HG03457 (cell line): ENCODE measurements around the gene SUGCT.
"Not testable (repeated sequence)": the region's sequence is repeated elsewhere in the genome, so short reads cannot be mapped to it uniquely, and the experiment has no call there.

Source experiments
- ATAC-seq: cut with Tn5 transposase; IDR thresholded peaks from one replicate; pipeline ENCODE4 v1.9.1; 2021; ENCODE audit warnings: moderate number of reproducible peaks; ENCODE audit not compliant: unreplicated experiment

The SUGCT gene

DNA sequence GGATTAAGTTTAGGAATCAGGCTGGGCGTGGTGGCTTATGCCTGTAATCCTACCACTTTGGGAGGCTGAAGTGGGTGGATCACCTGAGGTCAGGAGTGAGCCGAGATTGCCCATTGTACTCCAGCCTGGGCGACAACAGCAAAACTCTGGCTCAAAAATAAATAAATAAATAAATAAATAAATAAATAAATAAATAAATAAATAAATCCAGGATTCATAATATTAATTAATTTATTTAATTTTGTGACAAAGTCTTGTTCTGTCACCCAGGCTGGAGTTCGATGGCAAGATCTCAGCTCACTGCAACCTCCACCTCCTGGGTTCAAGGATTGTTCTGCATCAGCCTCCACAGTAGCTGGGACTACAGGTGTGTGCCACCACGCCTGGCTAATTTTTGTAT is 4.2 kb downstream of the SUGCT start:
- no peak for ATAC-seq

DNA sequence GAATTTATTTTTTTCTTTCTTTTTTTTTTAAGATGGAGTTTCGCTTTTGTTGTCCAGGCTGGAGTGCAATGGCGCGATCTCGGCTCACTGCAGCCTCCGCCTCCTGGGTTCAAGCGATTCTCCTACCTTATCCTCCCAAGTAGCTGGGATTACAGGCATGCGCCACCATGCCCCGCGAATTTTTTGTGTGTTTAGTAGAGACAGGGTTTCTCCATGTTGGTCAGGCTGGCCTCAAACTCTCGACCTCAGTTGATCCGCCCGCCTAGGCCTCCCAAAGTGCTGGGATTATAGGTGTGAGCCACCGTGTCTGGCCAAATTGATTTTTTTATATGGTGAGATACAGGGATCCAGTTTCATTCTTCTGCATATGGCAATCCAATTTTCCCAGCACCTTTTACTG is 5.1 kb downstream of the SUGCT start:
- ATAC-seq = not testable (repeated sequence)

DNA sequence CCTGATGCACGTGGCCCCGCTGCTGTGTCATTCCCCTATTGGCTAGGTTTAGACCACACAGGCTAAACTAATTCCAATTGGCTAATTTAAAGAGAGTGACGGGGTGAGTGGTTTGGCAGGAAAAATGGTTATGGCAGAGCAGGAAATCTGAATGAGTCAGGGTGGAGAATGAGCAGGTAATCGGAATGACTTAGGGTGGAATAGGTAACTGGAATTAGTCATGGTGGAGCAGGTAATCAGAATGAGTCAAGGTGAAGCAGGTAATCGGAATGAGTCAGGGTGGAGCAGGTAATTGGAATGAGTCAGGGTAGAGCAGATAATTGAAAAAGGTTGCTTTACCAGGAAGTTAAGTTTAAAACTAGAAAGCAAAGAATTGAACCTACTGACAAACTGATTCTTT is 7.1 kb downstream of the SUGCT start:
- not testable (repeated sequence) for ATAC-seq

GRCh38 chr7:40145596-40146130 is 10.9 kb downstream of the SUGCT start:
- ATAC-seq = not testable (repeated sequence)

DNA sequence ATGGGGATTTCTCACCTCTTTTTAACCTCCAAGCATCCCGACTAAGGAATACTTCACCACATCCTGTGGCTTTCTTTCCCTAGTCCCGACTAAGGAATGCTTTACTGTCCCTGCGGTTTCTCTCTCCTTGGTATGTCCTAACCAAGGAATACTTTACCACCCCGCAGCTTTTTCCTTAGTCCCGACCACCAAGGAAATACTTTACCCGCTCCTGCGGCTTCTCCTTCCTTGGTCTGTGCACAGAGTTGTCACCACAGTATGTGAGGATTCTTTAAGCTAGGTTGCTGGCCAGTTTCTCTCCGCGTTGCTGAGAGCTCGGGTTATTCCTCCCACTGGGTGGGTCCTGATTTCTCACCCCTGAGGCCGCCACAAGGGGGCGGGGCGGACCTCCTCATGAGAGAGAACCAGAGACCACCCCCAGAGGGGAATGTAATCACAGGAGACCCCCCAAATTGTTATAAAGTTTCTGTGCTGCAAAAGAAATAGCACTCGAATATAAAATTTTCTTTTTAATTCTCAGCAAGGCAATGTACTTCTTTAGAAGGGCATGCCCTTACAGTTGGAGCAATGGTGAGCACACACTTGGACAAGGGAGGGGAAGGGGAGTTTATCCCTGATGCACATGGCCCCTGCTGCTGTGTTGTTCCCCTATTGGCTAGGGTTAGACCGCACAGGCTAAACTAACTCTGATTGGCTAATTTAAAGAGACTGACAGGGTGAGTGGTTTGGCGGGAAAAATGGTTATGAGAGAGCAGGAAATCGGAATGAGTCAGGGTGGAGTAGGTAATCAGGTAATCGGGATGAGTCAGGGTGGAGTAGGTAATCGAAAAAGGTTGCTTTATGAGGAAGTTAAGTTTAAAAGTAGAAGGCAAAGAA is 12.8 kb downstream of the SUGCT start:
- ATAC-seq = no peak

GRCh38 chr7:40148247-40148580 is 13.4 kb downstream of the SUGCT start:
- ATAC-seq = not testable (repeated sequence)

DNA sequence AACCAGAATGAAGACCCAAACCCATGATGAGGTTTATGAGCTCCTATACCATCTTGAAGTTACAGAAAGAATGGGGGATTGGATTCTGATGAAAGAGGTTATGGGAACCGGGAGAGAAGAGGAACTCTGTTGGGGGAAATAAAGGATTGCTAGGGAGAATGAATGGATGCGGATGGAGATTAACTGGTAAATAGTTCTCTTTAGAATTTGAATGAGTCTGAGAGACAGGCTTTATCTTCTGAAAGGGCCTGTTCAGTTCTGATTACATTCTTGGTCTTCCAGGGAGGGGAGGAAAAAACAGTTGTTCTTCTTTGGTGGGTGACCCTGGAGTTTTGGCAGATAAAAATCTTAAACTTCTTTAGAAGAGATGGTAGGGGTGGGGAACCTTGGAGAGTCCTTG is 13.9 kb downstream of the SUGCT start:
- no peak for ATAC-seq

DNA sequence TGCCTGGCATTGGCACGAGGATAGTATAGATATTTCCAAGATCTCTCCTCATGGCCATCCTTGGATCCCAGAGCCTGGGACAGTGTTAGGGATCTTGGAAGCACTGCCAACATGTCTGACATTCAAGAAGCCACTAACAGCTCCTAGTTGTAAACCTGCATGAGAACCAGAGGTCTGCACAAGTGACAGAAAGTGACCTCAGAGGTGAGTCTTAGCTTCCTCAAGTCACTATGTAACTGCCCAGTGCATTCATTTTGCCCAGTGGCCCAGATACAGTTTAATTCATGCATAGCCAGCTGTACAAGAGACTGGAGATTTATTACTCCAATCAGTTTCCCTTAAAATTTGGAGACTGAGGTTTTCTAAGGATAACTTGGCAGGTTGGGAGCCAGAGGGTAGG is 16.7 kb downstream of the SUGCT start:
- ATAC-seq = no peak

DNA sequence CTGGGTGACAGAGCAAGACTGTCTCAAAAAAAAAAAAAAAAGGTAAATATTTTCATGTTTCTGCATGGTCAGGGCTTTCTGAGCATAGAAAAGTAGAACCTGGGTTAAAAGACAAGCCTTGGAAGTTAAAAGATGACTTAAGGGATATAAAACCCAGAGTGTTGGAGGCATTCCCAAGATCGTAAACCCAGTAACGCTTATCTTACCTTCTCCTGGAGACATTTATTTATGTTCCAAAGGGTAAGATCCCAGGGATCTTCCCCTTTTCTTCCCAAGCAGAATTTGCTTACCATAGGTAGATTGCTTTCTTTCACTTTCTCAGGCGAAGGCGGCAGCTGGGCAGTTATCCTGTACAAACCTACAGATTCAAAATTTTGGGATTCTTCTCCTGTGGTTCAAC is 22.2 kb downstream of the SUGCT start:
- ATAC-seq = no peak

DNA sequence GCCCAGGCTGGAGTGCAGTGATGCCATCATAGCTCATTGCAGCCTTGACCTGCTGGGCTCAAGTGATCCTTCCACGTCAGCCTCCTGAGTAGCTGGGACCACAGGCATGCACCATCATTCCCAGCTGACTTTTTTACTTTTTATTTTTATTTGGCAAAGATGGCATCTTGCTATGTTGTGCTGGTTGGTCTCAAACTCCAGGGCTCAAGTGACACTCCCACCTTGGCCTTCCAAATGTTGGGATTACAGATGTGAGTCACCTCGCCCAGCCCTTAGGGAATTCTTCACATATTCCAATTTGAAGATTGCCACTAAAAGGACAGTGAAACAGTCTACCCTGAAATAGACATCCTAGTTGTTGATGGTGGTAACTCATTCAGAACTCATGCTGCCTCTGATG is 27.7 kb downstream of the SUGCT start:
- ATAC-seq = no peak

DNA sequence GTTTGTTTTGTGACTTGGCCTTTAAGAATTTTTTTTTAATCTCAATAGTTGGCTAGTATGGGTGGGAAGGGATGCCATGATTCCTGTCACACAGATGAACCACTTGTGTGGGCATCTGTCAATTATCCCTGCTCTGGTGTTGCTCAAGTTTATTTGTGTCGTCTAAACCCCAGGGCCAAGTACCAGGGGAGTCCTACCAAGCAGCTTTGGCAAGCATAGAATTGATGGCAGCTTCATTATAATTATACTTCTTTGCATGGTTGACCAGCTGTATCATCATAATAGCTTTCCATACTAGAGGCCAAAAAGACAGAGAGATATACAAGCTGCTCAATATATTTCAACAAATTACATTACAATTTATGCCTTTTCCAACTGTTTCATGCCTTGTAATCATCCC is 30.4 kb downstream of the SUGCT start:
- ATAC-seq = no peak

DNA sequence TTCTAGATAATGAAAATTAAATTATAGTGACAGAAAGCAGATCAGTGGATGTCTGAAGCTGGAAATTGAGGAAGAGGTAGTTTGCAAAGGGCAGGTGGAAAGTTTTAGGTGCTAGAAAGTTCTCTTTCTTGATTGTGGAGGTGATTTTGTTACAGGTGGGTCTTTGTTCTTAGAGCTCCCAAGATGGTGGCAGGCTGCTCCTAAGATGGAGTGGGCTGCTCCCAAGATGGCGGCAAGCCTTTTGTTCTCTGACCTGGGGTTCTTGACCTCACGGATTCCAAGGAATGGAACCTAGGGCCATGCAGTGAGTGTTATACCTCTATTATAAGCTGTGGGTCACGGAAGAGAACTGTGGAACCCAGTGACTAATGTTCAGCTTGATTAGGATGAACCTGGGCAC is 32.5 kb downstream of the SUGCT start:
- no peak for ATAC-seq

- ATAC-seq = not testable (repeated sequence)
Measured at GRCh38 chr7:40168266-40168665, 33.5 kb downstream of the SUGCT start.

- ATAC-seq = not testable (repeated sequence)
Measured at GRCh38 chr7:40173121-40173520, 38.3 kb downstream of the SUGCT start.

GRCh38 chr7:40175256-40175655 is 40.5 kb downstream of the SUGCT start:
- not testable (repeated sequence) for ATAC-seq

GRCh38 chr7:40175725-40176510 is 41.1 kb downstream of the SUGCT start:
- ATAC-seq = no peak

DNA sequence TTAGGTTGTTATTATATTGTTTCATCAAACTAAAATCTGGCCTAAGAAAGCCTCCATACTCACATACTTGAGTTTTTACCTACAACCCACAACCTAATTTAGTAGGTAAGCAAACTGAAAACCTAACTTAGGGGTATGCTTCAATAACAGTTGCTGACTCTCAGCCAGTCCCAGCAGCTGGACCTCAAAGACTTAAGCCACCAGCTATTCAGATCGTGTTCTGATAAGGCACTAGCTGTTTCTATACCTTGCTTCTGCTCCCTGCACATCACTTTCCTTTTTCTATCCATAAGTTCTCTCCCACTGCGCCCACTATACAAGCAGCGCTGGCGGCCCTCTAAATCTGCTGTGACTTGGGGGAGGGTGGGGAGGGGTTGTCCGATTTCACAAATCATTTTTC is 42.3 kb downstream of the SUGCT start:
- no peak for ATAC-seq

- ATAC-seq = no peak
Measured at GRCh38 chr7:40182452-40182851, 47.6 kb downstream of the SUGCT start.

DNA sequence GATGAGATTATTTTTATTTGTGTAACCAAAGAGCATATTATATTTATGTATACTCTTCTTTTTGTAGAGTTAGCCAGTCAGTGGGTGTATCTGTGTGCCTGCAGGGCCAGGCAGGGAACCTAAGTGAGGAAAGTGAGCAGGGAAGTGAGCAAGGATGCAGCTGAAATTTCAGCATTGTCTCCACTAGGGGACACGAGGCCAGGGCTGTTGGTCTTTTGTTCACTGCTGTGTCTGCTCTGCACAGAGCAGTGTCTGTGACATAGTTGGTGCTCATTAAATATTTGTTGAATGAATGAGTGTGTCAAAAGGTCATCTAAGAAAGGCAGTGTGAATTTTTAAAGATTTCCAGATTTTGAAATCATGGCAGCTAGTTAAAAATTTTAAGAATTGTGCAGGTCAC is 51.8 kb downstream of the SUGCT start:
- no peak for ATAC-seq

DNA sequence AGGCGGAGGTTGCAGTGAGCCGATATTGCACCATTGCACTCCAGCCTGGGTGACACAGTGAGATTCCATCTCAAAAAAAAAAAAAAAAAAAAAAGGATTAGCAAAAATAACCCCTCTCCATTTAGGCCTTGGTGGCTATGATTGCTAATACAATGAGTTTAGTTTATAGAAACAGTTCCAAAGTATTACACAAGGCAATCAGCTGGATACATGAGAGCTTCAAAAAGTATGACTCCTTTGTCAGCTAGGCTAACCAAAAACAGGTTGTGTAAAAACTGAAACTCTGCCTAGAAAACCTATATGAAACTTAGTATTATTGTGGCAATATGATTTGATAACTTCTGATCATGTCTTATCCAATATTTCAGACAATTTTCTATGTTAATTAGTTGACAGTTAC is 57.2 kb downstream of the SUGCT start:
- ATAC-seq = no peak

DNA sequence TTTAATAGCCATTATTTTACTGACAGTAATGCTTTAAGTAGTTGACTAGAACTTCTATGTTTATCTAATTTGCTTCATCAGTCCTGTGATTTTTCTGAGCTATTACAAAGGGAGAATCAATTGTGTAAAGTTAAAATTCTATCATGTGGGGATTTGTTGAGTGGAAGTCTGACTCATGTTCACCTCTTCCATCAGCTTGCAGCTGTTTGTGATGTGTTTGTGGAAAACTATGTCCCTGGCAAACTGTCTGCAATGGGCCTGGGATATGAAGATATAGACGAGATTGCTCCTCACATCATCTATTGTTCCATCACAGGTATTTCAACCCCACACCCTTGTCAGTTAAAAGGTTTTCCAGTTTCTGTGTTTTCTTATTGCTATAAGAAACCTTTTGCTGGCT is 59.9 kb downstream of the SUGCT start:
- no peak for ATAC-seq

DNA sequence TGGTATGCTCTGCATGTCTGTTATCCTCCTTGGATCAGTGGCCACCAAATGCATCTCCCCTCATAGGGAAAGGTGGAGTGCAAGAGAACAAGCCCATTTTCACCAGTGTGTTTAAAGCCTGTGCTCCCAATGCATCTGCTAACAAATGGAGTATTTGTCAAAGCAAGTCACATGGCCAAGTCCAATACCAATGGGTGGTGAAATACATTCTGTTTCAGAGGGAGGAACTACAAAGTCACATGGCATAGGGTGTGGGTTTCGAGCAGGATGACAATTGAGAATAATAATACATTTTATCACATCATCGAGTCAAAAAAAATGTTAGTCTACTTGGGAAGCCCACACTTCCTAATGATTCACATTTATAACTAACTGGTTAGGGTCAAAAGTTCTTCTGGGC is 62.7 kb downstream of the SUGCT start:
- ATAC-seq = no peak
